Breast epithelium (tissue), 3 donors: ENCODE measurements around the gene UBE2H.

Source experiments
- CTCF ChIP-seq, 3 donors: fragments of 450-650 bp; IDR thresholded peaks; one replicate each; pipeline ENCODE4 v1.5.1; 2016 to 2017; ENCODE audit warnings: antibody characterized with exemption in 3 of 3, mild to moderate bottlenecking in 3 of 3, moderate library complexity in 3 of 3
- POLR2AphosphoS5 ChIP-seq, 3 donors: sonication (generic); formaldehyde crosslinking; IDR thresholded peaks; one replicate each; pipeline ENCODE4 v1.6.1; 2017; ENCODE audit warnings: antibody characterized with exemption in 3 of 3

- TF ChIP-seq CTCF (IDR thresholded peaks at IDR 0.05) (no peak), POLR2AphosphoS5 (IDR thresholded peaks at IDR 0.05) (no peak)
Measured at GRCh38 chr7:129908181-129908580, 44.6 kb downstream of the UBE2H start.
